ENCODE measurements around the gene METTL9.

GRCh38 chr16:21644674-21645073 is 45.3 kb downstream of the METTL9 start:
- TF ChIP-seq CTCF (conservative IDR thresholded peaks at IDR 0.05; ENCODE audit: low read length): no peak
- no peak for TF ChIP-seq EZH2phosphoT487 (IDR thresholded peaks at IDR 0.05; ENCODE audit: borderline replicate concordance, low read depth, low read length)
